HG02623 (cell line): ENCODE data around the gene PLEKHD1.

Experiments
- ATAC-seq: cut with Tn5 transposase; IDR thresholded peaks from one replicate; pipeline ENCODE4 v1.9.1; 2021; ENCODE audit warnings: moderate library complexity; ENCODE audit not compliant: unreplicated experiment

Gene PLEKHD1

GRCh38 chr14:69547701-69548348, 63.3 kb downstream of the PLEKHD1 start:
- no peak for ATAC-seq

- ATAC-seq = no peak
Measured at GRCh38 chr14:69548566-69548965, 64.0 kb downstream of the PLEKHD1 start.

DNA sequence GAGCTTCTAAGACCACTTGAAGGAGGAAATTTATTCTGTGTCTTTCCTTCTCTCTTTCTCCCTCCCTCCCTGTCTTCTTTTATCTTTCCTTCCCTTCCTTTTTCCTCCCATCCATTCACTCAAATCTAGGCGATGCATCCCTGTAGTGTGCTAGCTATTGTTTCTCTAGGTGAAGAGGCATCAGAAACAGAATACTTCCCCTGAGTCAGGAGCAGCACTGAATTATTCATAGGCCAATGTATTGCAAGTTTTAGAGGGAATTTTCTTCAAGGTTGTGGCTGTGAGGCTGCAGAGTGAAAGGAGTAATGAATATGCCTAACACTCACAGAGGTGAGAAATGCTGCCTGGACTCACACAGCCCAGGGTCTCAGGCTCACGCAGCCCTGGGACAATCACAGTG, 67.0 kb downstream of the PLEKHD1 start:
- no peak for ATAC-seq

DNA sequence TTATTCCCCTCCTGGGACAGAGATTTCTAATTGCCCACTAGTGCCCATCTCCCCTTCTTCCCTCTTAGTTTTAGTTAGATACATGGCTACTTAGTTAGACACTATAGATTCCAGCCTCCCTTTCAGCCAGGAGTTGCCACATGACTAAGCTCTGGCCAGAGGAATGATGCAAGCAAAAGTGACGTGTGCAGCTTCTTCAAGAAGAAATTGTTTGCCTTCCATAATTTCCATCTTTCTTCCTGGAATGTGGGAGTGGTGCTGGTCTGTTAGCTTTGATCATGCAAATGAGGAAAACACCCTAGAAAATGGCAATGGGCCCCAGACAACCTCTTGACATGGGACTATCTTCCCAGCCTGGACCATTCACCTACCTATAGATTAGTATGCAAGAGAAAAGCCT, 68.7 kb downstream of the PLEKHD1 start:
- ATAC-seq = no peak

- no peak for ATAC-seq
Measured at GRCh38 chr14:69554500-69554899, 70.0 kb downstream of the PLEKHD1 start.

DNA sequence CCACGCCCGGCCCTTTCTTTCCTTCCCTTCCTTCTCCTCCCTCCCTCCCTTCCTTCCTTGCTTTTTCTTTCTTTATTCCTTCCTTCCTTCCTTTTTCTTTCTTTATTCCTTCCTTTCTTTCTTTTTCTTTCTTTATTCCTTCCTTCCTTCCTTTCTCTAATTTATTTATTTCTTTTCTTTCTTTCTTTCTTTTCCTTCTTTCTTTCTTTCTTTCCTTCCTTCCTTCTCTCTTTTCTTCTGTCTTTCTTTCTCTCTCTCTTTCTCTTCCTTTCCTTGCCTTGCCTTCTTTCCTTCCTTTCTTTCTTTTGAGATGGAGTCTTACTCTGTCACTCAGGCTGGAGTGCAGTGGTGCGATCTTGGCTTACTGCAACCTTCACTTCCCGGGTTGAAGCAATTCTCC, 74.2 kb downstream of the PLEKHD1 start:
- ATAC-seq = no peak

DNA sequence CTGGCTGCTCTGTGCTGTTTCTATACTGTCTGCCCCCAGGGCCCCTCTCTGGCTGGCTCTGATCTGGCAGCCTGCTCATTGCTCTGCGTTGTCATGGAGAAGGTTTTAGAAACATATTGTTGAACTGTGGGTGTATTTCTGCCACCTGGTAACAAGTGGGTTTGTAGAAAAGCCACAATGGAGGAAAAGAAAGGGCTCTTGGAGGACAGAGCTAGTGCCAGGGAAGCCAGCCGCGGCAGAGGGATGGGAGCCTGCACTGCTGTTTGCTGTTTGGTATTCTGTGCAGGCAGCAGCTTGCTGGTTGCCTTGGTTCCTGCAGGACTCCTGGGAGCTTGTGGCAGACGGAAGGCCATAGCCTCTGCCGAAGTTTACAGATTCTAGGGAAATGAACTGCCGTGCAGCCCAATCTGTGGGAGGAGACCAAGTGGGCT, 75.1 kb downstream of the PLEKHD1 start:
- ATAC-seq = no peak

DNA sequence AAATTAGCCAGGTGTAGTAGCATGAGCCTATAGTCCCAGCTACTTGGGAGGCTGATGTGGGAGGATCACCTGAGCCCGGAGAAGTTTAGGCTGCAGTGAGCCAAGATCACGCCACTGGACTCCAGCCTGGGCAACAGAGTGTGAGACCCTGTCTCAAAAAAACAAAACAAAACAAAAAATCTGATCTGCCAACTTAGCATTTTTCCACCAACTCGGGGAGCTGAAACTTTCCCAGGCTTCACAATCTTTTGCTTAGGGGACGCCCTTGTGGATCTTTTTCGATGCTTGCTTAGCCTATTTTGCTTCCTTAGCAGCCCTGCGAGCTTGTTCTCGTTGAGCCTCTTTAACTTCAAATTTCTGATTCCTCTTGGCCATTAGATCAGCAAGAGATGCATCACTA, 76.3 kb downstream of the PLEKHD1 start:
- no peak for ATAC-seq

DNA sequence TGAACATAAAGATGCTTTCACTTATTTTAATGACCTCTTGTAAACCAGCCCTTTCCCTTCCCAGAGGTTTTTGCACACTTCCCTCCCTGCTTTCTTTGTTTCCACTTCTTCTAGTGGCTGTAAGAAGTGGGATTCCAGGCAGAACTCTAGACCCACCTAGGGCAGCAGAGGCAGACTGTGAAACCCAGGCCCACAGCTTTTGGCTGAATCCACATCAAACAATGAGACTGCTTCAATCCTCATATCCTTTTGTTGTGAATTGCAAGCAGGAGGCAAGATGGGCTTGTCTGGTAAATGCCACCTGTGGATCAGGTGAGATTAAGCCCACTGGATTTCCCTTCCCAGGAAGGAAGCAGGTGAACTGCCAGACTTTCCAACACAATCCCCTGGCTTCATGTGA, 77.4 kb downstream of the PLEKHD1 start:
- ATAC-seq = no peak

- no peak for ATAC-seq
Measured at GRCh38 chr14:69567563-69567962, 83.0 kb downstream of the PLEKHD1 start.

DNA sequence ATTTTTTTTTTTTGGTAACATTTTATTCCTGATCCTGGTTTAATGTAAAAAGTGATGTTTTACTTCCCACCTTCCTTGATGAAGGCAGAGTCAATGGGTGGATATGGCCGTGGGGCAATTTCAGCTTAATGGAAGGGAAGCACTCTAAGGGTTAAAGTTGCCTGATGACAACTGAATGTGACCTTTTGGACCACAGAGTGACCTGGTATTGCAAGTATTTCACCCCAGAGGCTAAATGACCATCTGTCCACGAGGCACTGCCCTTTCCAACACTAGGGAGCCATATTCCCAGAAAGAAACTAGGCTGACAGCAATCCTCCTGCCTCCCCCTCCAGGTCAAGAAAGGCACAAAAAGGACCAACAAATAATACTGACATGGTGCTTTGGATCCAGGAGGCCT, 85.3 kb downstream of the PLEKHD1 start:
- ATAC-seq = no peak

DNA sequence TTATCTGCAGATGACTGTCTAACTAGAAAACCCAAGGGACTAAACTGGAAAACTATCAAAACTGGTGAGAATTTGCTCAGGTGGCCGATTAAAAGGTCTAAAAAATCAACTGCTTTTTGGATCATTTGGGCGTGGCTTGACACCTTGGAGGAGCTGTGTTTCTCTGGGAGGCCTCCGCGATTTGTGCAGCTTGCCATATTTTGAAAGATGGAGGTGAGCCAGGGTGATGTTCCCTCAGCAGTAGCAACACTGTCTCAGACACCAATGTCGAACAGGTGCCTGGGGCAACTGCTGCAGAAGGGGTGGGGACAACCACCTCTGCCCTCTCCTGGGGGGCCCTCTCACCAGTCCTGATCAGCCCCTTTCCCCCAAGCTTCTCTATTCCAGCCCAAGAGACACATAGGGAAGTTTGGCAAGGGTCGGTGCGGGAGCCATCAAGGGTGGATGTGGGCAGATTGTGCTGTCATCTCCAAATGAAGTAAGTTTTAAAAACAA, 86.4 kb downstream of the PLEKHD1 start:
- no peak for ATAC-seq

DNA sequence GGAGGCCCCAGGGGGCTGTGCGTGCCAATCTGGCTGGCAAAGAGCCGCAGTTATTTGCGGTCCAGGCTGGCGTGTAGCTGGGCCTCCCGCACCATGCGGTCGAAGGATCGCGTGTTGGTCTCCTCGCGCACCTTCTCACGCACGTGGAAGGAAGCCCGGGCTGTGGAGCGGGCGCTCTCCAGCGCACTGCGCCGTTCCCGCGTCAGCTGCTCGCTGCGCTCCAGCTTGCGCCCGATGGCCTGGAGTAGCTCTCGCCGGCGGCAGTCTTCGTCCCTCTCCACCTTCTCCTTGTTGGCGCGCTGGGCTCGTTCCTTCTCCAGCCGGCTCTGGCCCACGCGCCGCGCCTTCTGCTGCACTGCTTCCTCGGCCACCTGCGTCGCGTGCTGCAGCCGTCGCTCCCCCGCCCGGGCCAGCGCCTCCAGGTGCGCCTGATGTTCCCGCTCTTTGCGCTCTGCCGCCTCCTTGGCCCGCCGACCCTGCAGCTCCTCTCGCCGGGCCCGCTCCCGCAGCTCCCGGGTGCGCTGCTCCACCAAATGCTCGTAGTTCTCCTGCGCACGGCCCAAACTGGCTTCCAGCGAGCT, 87.0 kb downstream of the PLEKHD1 start:
- no peak for ATAC-seq

DNA sequence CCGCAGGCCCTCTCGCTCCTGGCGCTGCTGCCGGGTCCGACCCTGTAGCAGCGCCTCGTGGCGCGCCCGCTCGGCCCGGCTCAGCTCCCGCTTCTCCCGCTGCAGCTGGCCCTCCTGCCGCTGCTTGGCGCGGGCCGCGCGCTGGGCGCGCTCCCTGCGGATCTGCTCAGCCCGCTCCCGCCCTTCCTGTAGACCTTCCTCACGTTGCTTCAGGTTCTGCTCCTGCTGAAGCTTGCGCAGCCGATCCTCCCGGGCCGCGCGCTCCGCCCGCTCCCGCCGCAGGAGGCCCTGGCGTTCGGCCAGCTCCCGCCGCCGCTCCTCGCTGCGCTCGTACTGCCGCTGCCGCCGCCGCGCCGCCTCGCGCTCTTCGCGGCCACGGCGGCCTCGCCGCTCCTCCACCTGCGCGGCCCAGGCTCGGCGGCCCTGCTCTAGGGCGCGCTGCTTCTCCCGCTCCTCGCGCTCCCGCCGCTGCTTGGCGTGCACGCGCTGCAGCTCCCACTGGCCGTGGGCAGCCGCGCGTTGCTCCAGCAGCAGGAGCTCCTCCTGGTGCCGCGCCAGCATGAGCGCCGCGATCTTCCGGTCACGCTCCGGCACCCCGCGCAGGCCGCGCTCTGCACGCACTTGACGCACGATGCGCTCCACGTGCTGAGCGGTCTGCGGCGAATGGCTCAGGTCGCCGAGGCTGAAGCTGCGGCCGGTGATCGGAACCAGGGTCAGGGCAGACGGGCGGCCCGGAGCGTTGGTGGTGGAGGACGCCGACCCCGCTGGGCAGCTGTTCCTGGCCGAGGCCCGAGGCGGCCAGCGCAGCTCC, 87.7 kb downstream of the PLEKHD1 start:
- no peak for ATAC-seq

GRCh38 chr14:69572841-69573135, 88.3 kb downstream of the PLEKHD1 start:
- no peak for ATAC-seq

DNA sequence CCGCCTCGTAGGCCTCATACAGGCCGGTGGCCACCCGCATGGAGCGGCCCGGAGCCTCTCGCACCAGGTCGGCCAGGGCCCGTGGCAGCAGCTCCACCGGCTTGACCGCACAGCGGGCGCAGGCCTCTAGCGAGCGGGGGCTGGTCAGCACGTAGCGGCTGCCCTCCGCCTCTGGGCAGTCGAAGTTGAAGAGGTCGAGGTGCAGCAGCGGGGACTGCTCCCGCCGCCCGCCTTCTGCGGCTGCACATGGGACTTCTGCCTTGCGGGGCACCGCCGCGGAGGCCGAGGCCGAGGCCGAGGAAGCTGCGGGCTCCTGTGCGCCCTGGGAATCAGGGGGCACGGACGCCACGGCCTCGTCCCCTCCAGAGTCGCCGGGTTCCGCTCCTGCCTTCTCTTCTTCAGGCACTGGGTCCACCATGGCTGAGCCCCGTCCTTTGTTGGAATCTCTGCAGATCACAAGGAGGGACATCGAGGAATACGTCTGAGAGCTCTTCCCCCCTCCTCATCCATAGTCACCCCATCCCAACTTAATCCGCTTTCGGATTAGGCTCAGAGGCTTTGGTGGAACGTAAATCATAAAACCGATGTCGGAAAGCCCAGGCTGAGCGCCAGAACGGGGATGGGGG, 88.8 kb downstream of the PLEKHD1 start:
- ATAC-seq = no peak

GRCh38 chr14:69573831-69574262, 89.3 kb downstream of the PLEKHD1 start:
- ATAC-seq = no peak

- no peak for ATAC-seq
Measured at GRCh38 chr14:69574263-69574953, 89.9 kb downstream of the PLEKHD1 start, which contains the start of gene CCDC177. TSS of gene CCDC177 (minus strand) at chr14:69574871. CDS start at chr14:69573622, 1,249 bp downstream.

- ATAC-seq = no peak
Measured at GRCh38 chr14:69574954-69575295, 90.4 kb downstream of the PLEKHD1 start.

DNA sequence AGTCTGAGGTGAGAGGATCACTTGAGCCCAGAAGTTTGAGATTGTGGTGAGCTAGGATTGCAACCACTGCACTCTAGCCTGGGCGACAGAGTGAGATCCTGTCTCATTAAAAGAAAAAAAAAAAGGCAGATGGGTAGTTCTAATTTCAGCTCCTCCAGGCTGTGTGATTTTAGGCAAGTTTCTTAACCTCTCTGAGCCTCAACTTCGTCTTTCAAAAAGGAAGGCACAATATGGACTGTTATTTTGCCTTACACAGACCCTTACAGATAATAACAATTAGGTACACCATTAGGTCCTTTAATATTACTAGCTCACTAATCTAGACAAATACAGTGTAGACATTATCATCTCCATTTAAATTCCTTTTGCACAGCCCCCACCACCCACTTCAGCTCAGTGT, 94.9 kb downstream of the PLEKHD1 start:
- no peak for ATAC-seq

DNA sequence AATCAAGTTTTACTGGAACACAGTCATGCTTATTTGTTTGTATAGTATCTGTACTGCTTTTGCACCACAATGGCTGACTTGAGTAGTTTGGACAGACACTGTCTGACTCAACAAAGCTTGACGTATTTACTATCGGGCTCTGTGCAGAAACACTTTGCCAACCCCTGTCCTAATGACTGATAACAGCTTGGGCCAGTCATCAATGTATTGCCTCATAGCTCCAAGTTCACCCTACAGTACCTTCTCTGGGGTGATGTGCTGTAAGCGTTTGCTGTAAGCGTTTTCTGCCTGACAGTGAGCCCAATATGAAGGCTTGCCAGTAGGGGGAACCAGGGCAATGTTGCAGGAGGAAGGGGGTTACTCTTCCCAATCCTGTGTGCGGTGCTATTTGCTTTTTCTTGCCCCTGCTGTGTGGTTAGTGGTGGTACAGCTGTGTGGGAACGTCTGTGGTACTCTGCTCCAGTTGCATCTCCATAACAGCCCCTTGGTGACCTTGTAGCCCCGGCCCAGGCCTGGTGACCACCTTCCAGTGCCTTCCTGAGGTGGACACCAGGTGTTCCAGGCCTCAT, 95.6 kb downstream of the PLEKHD1 start:
- ATAC-seq = no peak
